Stomach (tissue), 9 donors: Measurements from ENCODE around the gene LGALS7B. TPM values are rescaled to one million over a fixed set of nuclear protein-coding genes. Genes with fewer than 3 reads are reported as not detected.
"Not testable (repeated sequence)": the region's sequence is repeated elsewhere in the genome, so short reads cannot be mapped to it uniquely, and the experiment has no call there.

ENCODE experiments used
- DNase-seq, 2 donors: peaks; one replicate each; pipeline versions ENCODE4 v3.0.0 to v3.0.0-alpha.2; 2013 to 2019
- H3K27ac ChIP-seq, 5 donors: fragments of 200-600 bp in 4 of 5; sonication (generic) in 4 of 5; one replicate each; pipeline ENCODE4 v1.5.1; 2013 to 2019; ENCODE audit warnings: mild to moderate bottlenecking in 1 of 5, moderate library complexity in 1 of 5
- H3K27me3 ChIP-seq, 3 donors: fragments of 200-600 bp; sonication (generic); one replicate each; pipeline ENCODE4 v1.5.1; 2017 to 2019; ENCODE audit warnings: mixed run types in 1 of 3
- H3K36me3 ChIP-seq, 4 donors: fragments of 200-600 bp; sonication (generic); 1 replicate in 3 of 4; 2 replicates in 1 of 4; pipeline ENCODE4 v1.5.1; 2016 to 2019
- H3K4me1 ChIP-seq, 4 donors: fragments of 200-600 bp; sonication (generic); one replicate each; pipeline ENCODE4 v1.5.1; 2016 to 2019
- H3K4me3 ChIP-seq, 4 donors: fragments of 200-600 bp; sonication (generic) in 3 of 4; one replicate each; pipeline ENCODE4 v1.5.1; 2016 to 2019; ENCODE audit warnings: mild to moderate bottlenecking in 1 of 4
- H3K9me3 ChIP-seq, 4 donors: fragments of 200-600 bp; sonication (generic); one replicate each; pipeline ENCODE4 v1.5.1; 2016 to 2019
- EP300 ChIP-seq: sonication (generic); formaldehyde crosslinking; IDR thresholded peaks from one replicate; pipeline ENCODE4 v1.6.1; 2017; ENCODE audit warnings: antibody characterized with exemption
- POLR2A ChIP-seq, 4 donors: fragments of 450-650 bp; IDR thresholded peaks; one replicate each; pipeline ENCODE4 v1.6.1; 2016; ENCODE audit warnings: antibody characterized with exemption in 4 of 4, control low read depth in 2 of 4, mild to moderate bottlenecking in 1 of 4, moderate library complexity in 1 of 4
- POLR2AphosphoS5 ChIP-seq, 3 donors: sonication (generic); formaldehyde crosslinking; IDR thresholded peaks; one replicate each; pipeline ENCODE4 v1.6.1; 2016; ENCODE audit warnings: antibody characterized with exemption in 3 of 3
- WGBS, 5 donors: extraction: QIAGEN DNeasy Blood & Tissue Kit in 3 of 5; methylation state at CpG; one replicate each; pipeline versions ENCODE4 v1.1.5 to v1.1.7; 2013 to 2018; 5-methylcytosine and 5-hydroxymethylcytosine counted together
- intact Hi-C: fragments of 100-400 bp; cut with DNase I; formaldehyde crosslinking; loops from one replicate; pipeline ENCODE4 v1.15.1; 2023; ENCODE audit warnings: low total_unique reads
- polyA plus RNA-seq, 3 donors: library from polyadenylated mRNA; stranded (reverse); fragments of 200-250 nt; gene quantifications; one replicate each; pipeline ENCODE4 v1.2.3, GENCODE V29; 2013
- total RNA-seq, 5 donors: library from RNA; depleted of rRNA; stranded (reverse); fragments of >200 nt; gene quantifications; one replicate each; pipeline versions ENCODE4 v1.1.0 to v1.2.3, GENCODE V29; 2014 to 2016
- TF ChIP-seq, protein P1 (sequence below), 7 experiments: fragments of 450-650 bp in 4 of 7; fragments of 200-600 bp in 3 of 7; sonication (generic) in 3 of 7; IDR thresholded peaks; one replicate each; pipeline ENCODE4 v1.5.1; 2016 to 2019; ENCODE audit warnings: antibody characterized with exemption in 7 of 7, control low read depth in 2 of 7, mild to moderate bottlenecking in 1 of 7
- donor health status: healthy with polysubstance abuse.
- donor health status: Bipolar disorder and iron deficiency.
- donor health status: healthy.

Gene LGALS7B
- total and polyA plus RNA-seq, 8 donors: 3.6 to 980 (median 4.6) TPM; not detected in 5

GRCh38 chr19:38743394-38744297 lies 45.4 kb upstream of the LGALS7B start:
- Histone ChIP-seq H3K36me3 (no peaks in the 10 kb centered on the region), H3K9me3 (no peaks in the 10 kb centered on the region), H3K27ac (no peak overlapping the region), H3K4me3 (no peak overlapping the region), H3K27me3 (no peaks in the 10 kb centered on the region), H3K4me1 (no peaks in the 10 kb centered on the region)
- 74 to 87% (median 81%) methylated on average over 15 to 20 of the region's 20 CpGs for WGBS, 5 donors
- intact Hi-C loops: no loop called here
- TF ChIP-seq POLR2A (IDR thresholded peaks at IDR 0.05) (no peak), EP300 (no peak), POLR2AphosphoS5 (IDR thresholded peaks at IDR 0.05) (no peak)
- TF ChIP-seq, protein P1, sequence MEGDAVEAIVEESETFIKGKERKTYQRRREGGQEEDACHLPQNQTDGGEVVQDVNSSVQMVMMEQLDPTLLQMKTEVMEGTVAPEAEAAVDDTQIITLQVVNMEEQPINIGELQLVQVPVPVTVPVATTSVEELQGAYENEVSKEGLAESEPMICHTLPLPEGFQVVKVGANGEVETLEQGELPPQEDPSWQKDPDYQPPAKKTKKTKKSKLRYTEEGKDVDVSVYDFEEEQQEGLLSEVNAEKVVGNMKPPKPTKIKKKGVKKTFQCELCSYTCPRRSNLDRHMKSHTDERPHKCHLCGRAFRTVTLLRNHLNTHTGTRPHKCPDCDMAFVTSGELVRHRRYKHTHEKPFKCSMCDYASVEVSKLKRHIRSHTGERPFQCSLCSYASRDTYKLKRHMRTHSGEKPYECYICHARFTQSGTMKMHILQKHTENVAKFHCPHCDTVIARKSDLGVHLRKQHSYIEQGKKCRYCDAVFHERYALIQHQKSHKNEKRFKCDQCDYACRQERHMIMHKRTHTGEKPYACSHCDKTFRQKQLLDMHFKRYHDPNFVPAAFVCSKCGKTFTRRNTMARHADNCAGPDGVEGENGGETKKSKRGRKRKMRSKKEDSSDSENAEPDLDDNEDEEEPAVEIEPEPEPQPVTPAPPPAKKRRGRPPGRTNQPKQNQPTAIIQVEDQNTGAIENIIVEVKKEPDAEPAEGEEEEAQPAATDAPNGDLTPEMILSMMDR (IDR thresholded peaks at IDR 0.05): no peak
- no peak for DNase-seq

GRCh38 chr19:38744298-38744681 lies 44.7 kb upstream of the LGALS7B start, which contains the start of gene CAPN12:
Gene CAPN12, minus strand, starts transcription at chr19:38744474. Its CDS starts 309 bp downstream, at chr19:38744165.
- no peak for TF ChIP-seq POLR2A (IDR thresholded peaks at IDR 0.05)
- TF ChIP-seq POLR2AphosphoS5 (IDR thresholded peaks at IDR 0.05): no peak
- 80 to 92% (median 85%) methylated on average over 10 of the region's 10 CpGs for WGBS, 5 donors

DNA sequence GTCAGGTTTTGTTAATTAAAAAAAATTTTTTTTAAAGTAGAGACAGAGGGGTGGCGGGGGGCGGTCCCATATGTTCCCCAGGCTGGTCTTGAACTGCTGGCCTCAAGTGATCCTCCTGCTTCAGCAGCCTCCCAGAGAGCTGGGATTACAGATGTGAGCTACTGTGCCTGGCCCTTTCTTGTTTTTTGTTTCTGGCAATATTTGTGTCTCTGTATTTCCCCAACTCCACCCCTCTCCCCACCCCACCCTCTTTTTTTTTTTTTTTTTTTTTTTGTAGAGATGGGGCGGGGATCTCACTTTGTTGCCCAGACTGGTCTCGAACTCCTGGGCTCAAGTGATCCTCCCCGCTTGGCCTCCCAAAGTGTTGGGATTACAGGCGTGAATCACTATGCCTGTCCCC lies 44.1 kb upstream of the LGALS7B start:
- Histone ChIP-seq H3K27me3 (no peaks in the 10 kb centered on the region), H3K4me3 (no peak overlapping the region), H3K4me1 (no peaks in the 10 kb centered on the region), H3K27ac (no peak overlapping the region), H3K9me3 (no peaks in the 10 kb centered on the region), H3K36me3 (no peaks in the 10 kb centered on the region)
- intact Hi-C loops: no loop called here
- 79 to 90% (median 80%) methylated on average over 6 of the region's 6 CpGs for WGBS, 5 donors
- TF ChIP-seq, protein P1 (IDR thresholded peaks at IDR 0.05): no peak
- TF ChIP-seq POLR2AphosphoS5 (IDR thresholded peaks at IDR 0.05): no peak
- DNase-seq: no peak

More at GRCh38 chr19:38744298-38744681, 44.7 kb upstream of the LGALS7B start, which contains the start of gene CAPN12:
- H3K36me3 ChIP-seq: no peaks in the 10 kb centered on the region
- no peaks in the 10 kb centered on the region for H3K4me1 ChIP-seq
- no peak within 1 kb of the TSS for H3K27ac ChIP-seq
- no peaks in the 10 kb centered on the region for H3K27me3 ChIP-seq
- intact Hi-C loops: no loop called here
- no peaks in the 10 kb centered on the region for H3K9me3 ChIP-seq
- no peak for DNase-seq
- H3K4me3 ChIP-seq: no peak within 1 kb of the TSS

- Histone ChIP-seq H3K4me1 (no peaks in the 10 kb centered on the region), H3K27me3 (no peaks in the 10 kb centered on the region), H3K36me3 (no peaks in the 10 kb centered on the region), H3K4me3 (no peak overlapping the region), H3K9me3 (no peaks in the 10 kb centered on the region), H3K27ac (no peak overlapping the region)
- DNase-seq: no peak
- TF ChIP-seq POLR2A (IDR thresholded peaks at IDR 0.05) (no peak), EP300 (no peak), POLR2AphosphoS5 (IDR thresholded peaks at IDR 0.05) (no peak)
- TF ChIP-seq, protein P1 (IDR thresholded peaks at IDR 0.05): no peak
- intact Hi-C loops: no loop called here
- 78 to 91% (median 85%) methylated on average over 7 of the region's 7 CpGs for WGBS, 5 donors
These were observed 43.7 kb upstream of the LGALS7B start for GRCh38 chr19:38745316-38745715.

GRCh38 chr19:38753783-38754182 lies 35.2 kb upstream of the LGALS7B start:
- H3K4me3 ChIP-seq, DNase-seq, H3K4me1 ChIP-seq, H3K36me3 ChIP-seq, intact Hi-C loops, H3K27ac ChIP-seq, H3K9me3 ChIP-seq, H3K27me3 ChIP-seq: not testable (repeated sequence)
- 31 to 63% (median 44%) methylated on average over 3 of the region's 3 CpGs for WGBS, 5 donors

DNA sequence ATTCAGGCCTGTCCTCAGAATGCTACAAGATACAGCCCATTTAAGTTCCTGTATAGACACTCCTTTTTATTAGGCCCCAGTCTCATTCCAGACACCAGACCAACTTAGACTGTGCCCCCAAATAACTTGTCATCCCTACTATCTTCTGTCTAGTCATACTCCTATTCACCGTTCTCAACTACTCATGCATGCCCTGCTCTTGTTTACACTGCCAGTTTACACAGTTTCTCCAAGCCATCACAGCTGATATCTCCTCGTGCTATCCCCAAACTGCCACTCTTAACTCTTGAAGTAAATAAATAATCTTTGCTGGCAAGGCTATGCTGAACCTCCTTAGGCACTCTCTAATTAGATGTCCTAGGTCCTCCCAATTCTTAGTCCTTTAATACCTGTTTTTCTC lies 34.8 kb upstream of the LGALS7B start:
- H3K36me3 ChIP-seq, H3K27ac ChIP-seq, H3K27me3 ChIP-seq, intact Hi-C loops, H3K9me3 ChIP-seq, H3K4me3 ChIP-seq, DNase-seq, H3K4me1 ChIP-seq: not testable (repeated sequence)
- WGBS, 5 donors: 14 to 83% (median 22%) methylated on average over 1 to 2 of the region's 2 CpGs
